Esophagus muscularis mucosa (tissue), 3 donors: ENCODE data around the gene ZPR1.

ENCODE experiments used
- CTCF ChIP-seq, 3 experiments: fragments of 200-600 bp in 2 of 3; fragments of 450-650 bp in 1 of 3; sonication (generic) in 2 of 3; IDR thresholded peaks; one replicate each; pipeline ENCODE4 v1.5.1; 2017 to 2019; ENCODE audit warnings: antibody characterized with exemption in 3 of 3, mild to moderate bottlenecking in 2 of 3, moderate library complexity in 1 of 3
- POLR2A ChIP-seq: fragments of 450-650 bp; IDR thresholded peaks from one replicate; pipeline ENCODE4 v1.6.1; 2017; ENCODE audit warnings: antibody characterized with exemption, moderate library complexity, mild to moderate bottlenecking, low read depth

DNA sequence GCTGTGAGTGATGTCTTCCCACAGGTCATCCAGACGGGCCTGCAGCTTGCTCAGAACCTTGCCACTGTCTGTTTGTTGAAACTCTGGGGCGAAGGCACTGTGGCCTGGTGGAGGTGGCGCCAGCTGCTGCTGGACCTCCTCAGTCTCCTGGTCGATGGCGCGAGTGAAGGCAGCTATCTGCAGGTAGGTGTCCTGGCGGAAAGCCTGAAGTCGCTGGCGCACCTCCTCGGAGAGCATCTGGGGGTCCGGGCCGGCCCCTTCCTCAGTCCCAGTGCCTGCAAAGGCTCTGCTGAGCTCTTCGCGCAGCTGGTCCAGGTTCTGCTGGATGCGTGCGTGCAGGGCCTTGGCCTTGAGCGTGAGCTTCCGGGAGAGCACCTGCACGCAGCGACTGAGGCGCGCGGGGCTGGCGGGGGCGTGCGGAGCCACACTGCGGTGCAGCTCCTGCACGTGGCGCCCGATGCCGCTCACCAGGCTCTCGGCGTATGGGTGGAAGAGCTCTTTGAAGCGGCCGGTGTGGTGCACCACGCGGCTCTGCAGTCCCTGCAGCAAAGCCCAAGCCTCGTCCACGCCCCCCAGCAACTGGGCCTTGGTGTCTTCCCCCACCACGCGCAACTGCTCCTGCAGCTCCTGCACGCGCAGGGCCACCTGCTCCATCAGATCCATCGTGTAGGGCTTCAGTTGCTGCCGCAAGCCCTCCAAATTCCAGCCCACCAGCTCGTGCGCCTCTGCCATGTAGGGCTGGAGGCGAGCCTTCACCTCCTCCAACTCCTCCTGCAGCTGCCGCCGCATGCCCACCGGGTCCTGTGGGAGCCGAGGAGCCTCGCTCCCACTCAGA is 2.6 kb upstream of the ZPR1 start:
- no peak for TF ChIP-seq POLR2A
- no peak for TF ChIP-seq CTCF (IDR thresholded peaks at IDR 0.05)
